ENCODE measurements around the gene RREB1. TPM values are rescaled to one million over a fixed set of nuclear protein-coding genes. Genes with fewer than 3 reads are reported as not detected.

RREB1 gene
- polyA plus RNA-seq, 1 donor from 2014 or later: not detected

GRCh38 chr6:7243179-7243981 lies 135.6 kb downstream of the RREB1 start (continued):
- TF ChIP-seq, protein P1, sequence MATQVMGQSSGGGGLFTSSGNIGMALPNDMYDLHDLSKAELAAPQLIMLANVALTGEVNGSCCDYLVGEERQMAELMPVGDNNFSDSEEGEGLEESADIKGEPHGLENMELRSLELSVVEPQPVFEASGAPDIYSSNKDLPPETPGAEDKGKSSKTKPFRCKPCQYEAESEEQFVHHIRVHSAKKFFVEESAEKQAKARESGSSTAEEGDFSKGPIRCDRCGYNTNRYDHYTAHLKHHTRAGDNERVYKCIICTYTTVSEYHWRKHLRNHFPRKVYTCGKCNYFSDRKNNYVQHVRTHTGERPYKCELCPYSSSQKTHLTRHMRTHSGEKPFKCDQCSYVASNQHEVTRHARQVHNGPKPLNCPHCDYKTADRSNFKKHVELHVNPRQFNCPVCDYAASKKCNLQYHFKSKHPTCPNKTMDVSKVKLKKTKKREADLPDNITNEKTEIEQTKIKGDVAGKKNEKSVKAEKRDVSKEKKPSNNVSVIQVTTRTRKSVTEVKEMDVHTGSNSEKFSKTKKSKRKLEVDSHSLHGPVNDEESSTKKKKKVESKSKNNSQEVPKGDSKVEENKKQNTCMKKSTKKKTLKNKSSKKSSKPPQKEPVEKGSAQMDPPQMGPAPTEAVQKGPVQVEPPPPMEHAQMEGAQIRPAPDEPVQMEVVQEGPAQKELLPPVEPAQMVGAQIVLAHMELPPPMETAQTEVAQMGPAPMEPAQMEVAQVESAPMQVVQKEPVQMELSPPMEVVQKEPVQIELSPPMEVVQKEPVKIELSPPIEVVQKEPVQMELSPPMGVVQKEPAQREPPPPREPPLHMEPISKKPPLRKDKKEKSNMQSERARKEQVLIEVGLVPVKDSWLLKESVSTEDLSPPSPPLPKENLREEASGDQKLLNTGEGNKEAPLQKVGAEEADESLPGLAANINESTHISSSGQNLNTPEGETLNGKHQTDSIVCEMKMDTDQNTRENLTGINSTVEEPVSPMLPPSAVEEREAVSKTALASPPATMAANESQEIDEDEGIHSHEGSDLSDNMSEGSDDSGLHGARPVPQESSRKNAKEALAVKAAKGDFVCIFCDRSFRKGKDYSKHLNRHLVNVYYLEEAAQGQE (IDR thresholded peaks at IDR 0.05; ENCODE audit: borderline replicate concordance): no peak

DNA sequence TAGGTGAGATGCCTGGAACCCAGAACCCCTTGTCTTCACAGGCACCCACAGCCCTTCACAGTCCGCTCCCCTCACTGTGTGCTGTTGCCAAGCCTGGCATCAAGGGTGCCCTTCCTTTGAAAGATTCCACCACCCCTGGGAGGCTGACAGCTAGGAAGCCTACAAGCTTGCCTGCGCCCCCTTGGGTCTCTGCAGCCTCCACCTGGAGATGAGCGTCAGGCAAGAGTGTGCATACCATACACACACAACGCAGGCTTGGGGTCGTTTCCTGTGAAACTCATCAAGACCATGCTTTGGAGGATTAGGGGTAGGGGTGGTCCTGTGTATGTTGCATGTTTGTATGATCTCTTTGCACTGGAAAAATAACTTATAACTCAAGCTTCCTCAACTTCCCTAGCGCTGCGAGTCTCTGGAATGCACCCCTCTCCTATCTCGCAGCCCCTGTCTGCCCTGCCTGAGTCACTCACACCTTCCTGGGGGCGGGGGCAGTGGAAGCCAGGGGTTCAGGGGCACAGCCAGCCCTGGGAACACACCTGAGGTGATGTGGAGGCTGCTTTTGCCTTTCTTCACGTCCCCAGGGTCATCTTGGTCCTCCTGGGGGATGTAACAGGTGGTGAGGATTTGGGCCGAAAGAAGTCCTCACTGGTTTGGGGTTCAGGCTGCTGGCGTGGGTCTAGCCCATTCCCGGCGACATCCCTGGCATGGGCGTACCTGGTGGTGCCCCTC lies 138.1 kb downstream of the RREB1 start:
- Histone ChIP-seq H3K4me2 (ENCODE audit: low read length) (no peak overlapping the region), H3K27ac (ENCODE audit: low read length) (no peak overlapping the region), H3F3A (ENCODE audit: insufficient read depth, low read length, poor library complexity, severe bottlenecking) (no peaks in the 10 kb centered on the region), H3K4me3 (ENCODE audit: low read length) (no peak overlapping the region), H3K9me3 (ENCODE audit: low read length) (no peaks in the 10 kb centered on the region), H3K27me3 (ENCODE audit: insufficient read depth, low read depth, low read length) (no peaks in the 10 kb centered on the region), H4K20me1 (ENCODE audit: insufficient read depth) (no peaks in the 10 kb centered on the region), H3K36me3 (ENCODE audit: insufficient read depth, low read length) (no peaks in the 10 kb centered on the region), H2AFZ (ENCODE audit: low read depth, low read length) (no peak overlapping the region), H3K9ac (ENCODE audit: low read length) (no peak overlapping the region), H3K79me2 (replicated peaks; ENCODE audit: insufficient read depth, low read length) (no peaks in the 10 kb centered on the region), H3K9me2 (ENCODE audit: insufficient read depth, low read length) (no peaks in the 10 kb centered on the region)
- TF ChIP-seq, protein P1 (IDR thresholded peaks at IDR 0.05; ENCODE audit: borderline replicate concordance): no peak
- TF ChIP-seq POLR2AphosphoS5 (IDR thresholded peaks at IDR 0.05) (no peak), EP300 (conservative IDR thresholded peaks at IDR 0.05; ENCODE audit: poor library complexity, severe bottlenecking) (no peak), MXI1 (conservative IDR thresholded peaks at IDR 0.05; ENCODE audit: poor library complexity, severe bottlenecking) (no peak), RAD21 (conservative IDR thresholded peaks at IDR 0.05) (no peak), EZH2 (IDR thresholded peaks at IDR 0.05; ENCODE audit: borderline replicate concordance, insufficient read depth, low read length, poor library complexity, severe bottlenecking) (no peak), TAF1 (IDR thresholded peaks at IDR 0.05; ENCODE audit: low read depth) (no peak), SMC3 (conservative IDR thresholded peaks at IDR 0.05; ENCODE audit: poor library complexity) (no peak)
- TF ChIP-seq, protein P2, sequence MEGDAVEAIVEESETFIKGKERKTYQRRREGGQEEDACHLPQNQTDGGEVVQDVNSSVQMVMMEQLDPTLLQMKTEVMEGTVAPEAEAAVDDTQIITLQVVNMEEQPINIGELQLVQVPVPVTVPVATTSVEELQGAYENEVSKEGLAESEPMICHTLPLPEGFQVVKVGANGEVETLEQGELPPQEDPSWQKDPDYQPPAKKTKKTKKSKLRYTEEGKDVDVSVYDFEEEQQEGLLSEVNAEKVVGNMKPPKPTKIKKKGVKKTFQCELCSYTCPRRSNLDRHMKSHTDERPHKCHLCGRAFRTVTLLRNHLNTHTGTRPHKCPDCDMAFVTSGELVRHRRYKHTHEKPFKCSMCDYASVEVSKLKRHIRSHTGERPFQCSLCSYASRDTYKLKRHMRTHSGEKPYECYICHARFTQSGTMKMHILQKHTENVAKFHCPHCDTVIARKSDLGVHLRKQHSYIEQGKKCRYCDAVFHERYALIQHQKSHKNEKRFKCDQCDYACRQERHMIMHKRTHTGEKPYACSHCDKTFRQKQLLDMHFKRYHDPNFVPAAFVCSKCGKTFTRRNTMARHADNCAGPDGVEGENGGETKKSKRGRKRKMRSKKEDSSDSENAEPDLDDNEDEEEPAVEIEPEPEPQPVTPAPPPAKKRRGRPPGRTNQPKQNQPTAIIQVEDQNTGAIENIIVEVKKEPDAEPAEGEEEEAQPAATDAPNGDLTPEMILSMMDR (IDR thresholded peaks at IDR 0.05; ENCODE audit: poor library complexity, severe bottlenecking): no peak
